ENCODE data around the gene PHLDA2.

Gene PHLDA2

GRCh38 chr11:2934611-2935239 is 5.5 kb upstream of the PHLDA2 start:
- 94% methylated on average over 11 to 13 of the region's 14 CpGs for WGBS, 2 experiments (ENCODE audit: insufficient coverage in 2 of 2)
- no peaks in the 10 kb centered on the region for H3K36me3 ChIP-seq (ENCODE audit: control insufficient read depth, insufficient read depth, low read length)
- H3K4me3 ChIP-seq (ENCODE audit: extremely low read depth, insufficient read depth, low read length, poor library complexity, severe bottlenecking), result no peak overlapping the region
- no peak overlapping the region for H3K27ac ChIP-seq (ENCODE audit: low read depth, low read length, severe bottlenecking)
- peaks cover 11% of the 10 kb centered on the region for H3K4me1 ChIP-seq (ENCODE audit: control insufficient read depth, insufficient read depth, low read length, poor library complexity, severe bottlenecking)
- H3K9me3 ChIP-seq (ENCODE audit: control insufficient read depth, low read length), result peaks cover 19% of the 10 kb centered on the region

GRCh38 chr11:2934021-2934550 is 4.9 kb upstream of the PHLDA2 start:
- Histone ChIP-seq H3K4me1 (ENCODE audit: control insufficient read depth, insufficient read depth, low read length, poor library complexity, severe bottlenecking) (peaks cover 11% of the 10 kb centered on the region), H3K36me3 (ENCODE audit: control insufficient read depth, insufficient read depth, low read length) (no peaks in the 10 kb centered on the region), H3K4me3 (ENCODE audit: extremely low read depth, insufficient read depth, low read length, poor library complexity, severe bottlenecking) (no peak overlapping the region), H3K27ac (ENCODE audit: low read depth, low read length, severe bottlenecking) (peak overlapping the region; percentile 5), H3K9me3 (ENCODE audit: control insufficient read depth, low read length) (peaks cover 14% of the 10 kb centered on the region)
- 96 to 100% methylated on average over 7 of the region's 7 CpGs for WGBS, 2 experiments (ENCODE audit: insufficient coverage in 2 of 2)

GRCh38 chr11:2933375-2934020 is 4.3 kb upstream of the PHLDA2 start:
- Histone ChIP-seq H3K4me3 (ENCODE audit: extremely low read depth, insufficient read depth, low read length, poor library complexity, severe bottlenecking) (no peak overlapping the region), H3K27ac (ENCODE audit: low read depth, low read length, severe bottlenecking) (peak overlapping the region; percentile 47), H3K36me3 (ENCODE audit: control insufficient read depth, insufficient read depth, low read length) (no peaks in the 10 kb centered on the region), H3K4me1 (ENCODE audit: control insufficient read depth, insufficient read depth, low read length, poor library complexity, severe bottlenecking) (peaks cover 11% of the 10 kb centered on the region), H3K9me3 (ENCODE audit: control insufficient read depth, low read length) (peaks cover 8% of the 10 kb centered on the region)
- 68 to 69% methylated on average over 9 to 12 of the region's 12 CpGs for WGBS, 2 experiments (ENCODE audit: insufficient coverage in 2 of 2)

GRCh38 chr11:2932850-2933251 is 3.6 kb upstream of the PHLDA2 start:
- 82 to 83% methylated on average over 12 to 15 of the region's 15 CpGs for WGBS, 2 experiments (ENCODE audit: insufficient coverage in 2 of 2)
- peaks cover 11% of the 10 kb centered on the region for H3K4me1 ChIP-seq (ENCODE audit: control insufficient read depth, insufficient read depth, low read length, poor library complexity, severe bottlenecking)
- no peak overlapping the region for H3K4me3 ChIP-seq (ENCODE audit: extremely low read depth, insufficient read depth, low read length, poor library complexity, severe bottlenecking)
- peak overlapping the region; percentile 47 for H3K27ac ChIP-seq (ENCODE audit: low read depth, low read length, severe bottlenecking)
- H3K36me3 ChIP-seq (ENCODE audit: control insufficient read depth, insufficient read depth, low read length), result no peaks in the 10 kb centered on the region
- peaks cover 5% of the 10 kb centered on the region for H3K9me3 ChIP-seq (ENCODE audit: control insufficient read depth, low read length)

GRCh38 chr11:2931771-2932738 is 2.8 kb upstream of the PHLDA2 start:
- H3K36me3 ChIP-seq (ENCODE audit: control insufficient read depth, insufficient read depth, low read length), result no peaks in the 10 kb centered on the region
- peaks cover 15% of the 10 kb centered on the region for H3K4me1 ChIP-seq (ENCODE audit: control insufficient read depth, insufficient read depth, low read length, poor library complexity, severe bottlenecking)
- H3K27ac ChIP-seq (ENCODE audit: low read depth, low read length, severe bottlenecking), result no peak overlapping the region
- no peaks in the 10 kb centered on the region for H3K9me3 ChIP-seq (ENCODE audit: control insufficient read depth, low read length)
- 71 to 84% methylated on average over 6 to 9 of the region's 13 CpGs for WGBS, 2 experiments (ENCODE audit: insufficient coverage in 2 of 2)
- H3K4me3 ChIP-seq (ENCODE audit: extremely low read depth, insufficient read depth, low read length, poor library complexity, severe bottlenecking), result no peak overlapping the region

- Histone ChIP-seq H3K27ac (ENCODE audit: low read depth, low read length, severe bottlenecking) (no peak overlapping the region), H3K4me1 (ENCODE audit: control insufficient read depth, insufficient read depth, low read length, poor library complexity, severe bottlenecking) (peaks cover 21% of the 10 kb centered on the region), H3K9me3 (ENCODE audit: control insufficient read depth, low read length) (no peaks in the 10 kb centered on the region), H3K36me3 (ENCODE audit: control insufficient read depth, insufficient read depth, low read length) (peaks cover 2% of the 10 kb centered on the region), H3K4me3 (ENCODE audit: extremely low read depth, insufficient read depth, low read length, poor library complexity, severe bottlenecking) (no peak overlapping the region)
- WGBS, 2 experiments (ENCODE audit: insufficient coverage in 2 of 2), result no CpG with 5 or more reads among the region's 4 CpGs
These were observed 2.2 kb upstream of the PHLDA2 start for GRCh38 chr11:2931420-2931746.

- WGBS, 2 experiments (ENCODE audit: insufficient coverage in 2 of 2), result 32 to 55% methylated on average over 16 to 17 of the region's 21 CpGs
- Histone ChIP-seq H3K27ac (ENCODE audit: low read depth, low read length, severe bottlenecking) (peak overlapping the region; percentile 88), H3K36me3 (ENCODE audit: control insufficient read depth, insufficient read depth, low read length) (peaks cover 4% of the 10 kb centered on the region), H3K4me1 (ENCODE audit: control insufficient read depth, insufficient read depth, low read length, poor library complexity, severe bottlenecking) (peaks cover 23% of the 10 kb centered on the region), H3K4me3 (ENCODE audit: extremely low read depth, insufficient read depth, low read length, poor library complexity, severe bottlenecking) (peak overlapping the region; percentile 78), H3K9me3 (ENCODE audit: control insufficient read depth, low read length) (no peaks in the 10 kb centered on the region)
These were observed 1.6 kb upstream of the PHLDA2 start for GRCh38 chr11:2930704-2931419.

GRCh38 chr11:2929950-2930703 is 907 bp upstream of the PHLDA2 start:
- H3K9me3 ChIP-seq (ENCODE audit: control insufficient read depth, low read length), result no peaks in the 10 kb centered on the region
- H3K4me1 ChIP-seq (ENCODE audit: control insufficient read depth, insufficient read depth, low read length, poor library complexity, severe bottlenecking), result peaks cover 23% of the 10 kb centered on the region
- peaks cover 4% of the 10 kb centered on the region for H3K36me3 ChIP-seq (ENCODE audit: control insufficient read depth, insufficient read depth, low read length)
- peak overlapping the region; percentile 88 for H3K27ac ChIP-seq (ENCODE audit: low read depth, low read length, severe bottlenecking)
- WGBS, 2 experiments (ENCODE audit: insufficient coverage in 2 of 2), result 2% methylated on average over 29 to 43 of the region's 47 CpGs
- H3K4me3 ChIP-seq (ENCODE audit: extremely low read depth, insufficient read depth, low read length, poor library complexity, severe bottlenecking), result peak overlapping the region; percentile 78

GRCh38 chr11:2929531-2929949 is 320 bp upstream of the PHLDA2 start:
- Histone ChIP-seq H3K27ac (ENCODE audit: low read depth, low read length, severe bottlenecking) (peak overlapping the region; percentile 88), H3K9me3 (ENCODE audit: control insufficient read depth, low read length) (no peaks in the 10 kb centered on the region), H3K4me1 (ENCODE audit: control insufficient read depth, insufficient read depth, low read length, poor library complexity, severe bottlenecking) (peaks cover 23% of the 10 kb centered on the region), H3K36me3 (ENCODE audit: control insufficient read depth, insufficient read depth, low read length) (peaks cover 4% of the 10 kb centered on the region), H3K4me3 (ENCODE audit: extremely low read depth, insufficient read depth, low read length, poor library complexity, severe bottlenecking) (peak overlapping the region; percentile 78)
- 1 to 2% methylated on average over 38 to 39 of the region's 48 CpGs for WGBS, 2 experiments (ENCODE audit: insufficient coverage in 2 of 2)
